Loucy (cell line): ENCODE data around the gene RILP.

Experiments used
- EZH2phosphoT487 ChIP-seq: fragments of 200-600 bp; IDR thresholded peaks from 2 replicates; pipeline ENCODE4 v1.6.1; 2018; ENCODE audit warnings: antibody characterized with exemption, mild to moderate bottlenecking, moderate library complexity, borderline replicate concordance
- TF ChIP-seq, protein P1 (sequence below): fragments of 200-600 bp; sonication (generic); conservative IDR thresholded peaks from 2 replicates; pipeline ENCODE4 v1.5.1; 2014; ENCODE audit warnings: mild to moderate bottlenecking, antibody characterized with exemption, low read length

DNA sequence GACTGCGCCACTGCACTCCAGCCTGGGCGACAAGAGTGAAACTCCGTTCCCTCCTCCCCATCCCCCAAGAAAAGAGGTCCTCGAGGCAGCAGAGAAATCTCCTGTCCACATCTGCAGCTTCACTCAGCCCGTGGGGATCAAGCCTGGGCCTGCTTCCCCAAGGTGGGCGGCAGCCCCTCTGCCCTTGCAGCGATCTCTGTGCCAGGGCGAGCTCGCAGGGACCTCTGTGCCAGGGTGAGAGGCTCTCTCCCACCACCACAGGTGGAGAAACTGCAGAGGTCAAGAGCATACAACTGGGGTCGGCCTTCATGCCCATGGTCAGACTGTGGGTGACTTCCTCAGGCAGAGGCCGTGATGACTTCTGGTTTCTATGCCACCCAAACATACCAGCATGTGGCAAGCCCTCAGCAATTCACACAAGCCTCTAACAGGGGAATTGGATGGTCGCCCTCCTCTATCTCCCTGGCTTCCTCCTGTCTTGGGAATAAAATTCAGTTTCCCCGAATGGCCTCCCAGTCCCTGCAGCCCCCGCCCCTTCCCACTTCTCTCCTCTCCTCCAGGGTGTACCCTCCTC, 26.5 kb downstream of the RILP start:
- TF ChIP-seq, protein P1, sequence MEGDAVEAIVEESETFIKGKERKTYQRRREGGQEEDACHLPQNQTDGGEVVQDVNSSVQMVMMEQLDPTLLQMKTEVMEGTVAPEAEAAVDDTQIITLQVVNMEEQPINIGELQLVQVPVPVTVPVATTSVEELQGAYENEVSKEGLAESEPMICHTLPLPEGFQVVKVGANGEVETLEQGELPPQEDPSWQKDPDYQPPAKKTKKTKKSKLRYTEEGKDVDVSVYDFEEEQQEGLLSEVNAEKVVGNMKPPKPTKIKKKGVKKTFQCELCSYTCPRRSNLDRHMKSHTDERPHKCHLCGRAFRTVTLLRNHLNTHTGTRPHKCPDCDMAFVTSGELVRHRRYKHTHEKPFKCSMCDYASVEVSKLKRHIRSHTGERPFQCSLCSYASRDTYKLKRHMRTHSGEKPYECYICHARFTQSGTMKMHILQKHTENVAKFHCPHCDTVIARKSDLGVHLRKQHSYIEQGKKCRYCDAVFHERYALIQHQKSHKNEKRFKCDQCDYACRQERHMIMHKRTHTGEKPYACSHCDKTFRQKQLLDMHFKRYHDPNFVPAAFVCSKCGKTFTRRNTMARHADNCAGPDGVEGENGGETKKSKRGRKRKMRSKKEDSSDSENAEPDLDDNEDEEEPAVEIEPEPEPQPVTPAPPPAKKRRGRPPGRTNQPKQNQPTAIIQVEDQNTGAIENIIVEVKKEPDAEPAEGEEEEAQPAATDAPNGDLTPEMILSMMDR = no peak
- no peak for TF ChIP-seq EZH2phosphoT487
